Fibroblast of skin of back (primary cell): ENCODE measurements around the gene UBAP2.

Experiments
- DNase-seq: peaks from one replicate; pipeline ENCODE4 v3.0.0-alpha.2; 2013

UBAP2 gene

DNA sequence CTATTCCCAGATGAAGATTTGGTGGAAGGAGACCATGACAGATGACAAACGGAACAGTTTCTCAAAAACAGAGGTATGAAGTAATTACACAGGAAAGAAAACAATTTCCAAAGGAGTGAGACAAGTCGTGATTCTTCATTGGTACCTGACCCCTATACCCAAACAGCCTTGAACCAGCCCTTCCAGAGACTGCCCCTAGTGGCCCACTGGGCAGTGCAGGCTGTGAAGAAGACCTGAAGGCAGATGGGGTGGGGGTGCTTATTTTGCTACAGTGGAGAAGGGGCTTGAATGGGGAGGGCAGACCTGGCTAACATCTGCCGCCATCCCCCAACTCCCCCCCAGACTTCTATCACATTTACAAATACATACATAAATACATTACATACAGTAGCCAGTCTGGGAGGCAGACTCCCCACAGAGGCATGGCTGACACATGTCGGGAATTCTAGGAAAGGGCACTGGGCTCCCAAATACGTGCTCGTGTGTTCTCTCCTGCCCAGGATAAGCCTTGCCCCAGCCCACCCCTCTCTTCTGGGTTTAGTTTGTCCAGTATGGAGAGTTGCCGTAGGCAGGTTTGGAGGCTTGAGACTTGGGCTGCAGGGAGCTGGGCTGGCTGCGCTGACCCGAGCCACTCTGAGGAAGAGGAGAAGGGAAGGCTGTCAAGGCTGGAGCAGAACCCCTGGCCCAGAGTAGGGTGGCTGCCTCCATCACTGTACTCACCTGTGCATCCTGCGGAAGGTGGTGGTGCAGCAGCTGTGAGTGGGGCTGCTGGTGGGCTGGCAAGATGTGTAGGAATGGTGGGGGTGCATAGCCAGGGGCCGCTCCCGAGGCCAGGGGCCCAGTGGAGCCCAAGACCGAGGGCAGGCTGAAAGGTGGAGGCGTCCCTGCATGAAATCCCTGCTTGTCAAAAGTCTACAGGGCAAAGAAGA lies 126.5 kb downstream of the UBAP2 start:
- peak; percentile 31 for DNase-seq

- no peak for DNase-seq
Measured at GRCh38 chr9:33919276-33919897, 129.3 kb downstream of the UBAP2 start.

- no peak for DNase-seq
Measured at GRCh38 chr9:33917036-33917435, 131.7 kb downstream of the UBAP2 start.

DNA sequence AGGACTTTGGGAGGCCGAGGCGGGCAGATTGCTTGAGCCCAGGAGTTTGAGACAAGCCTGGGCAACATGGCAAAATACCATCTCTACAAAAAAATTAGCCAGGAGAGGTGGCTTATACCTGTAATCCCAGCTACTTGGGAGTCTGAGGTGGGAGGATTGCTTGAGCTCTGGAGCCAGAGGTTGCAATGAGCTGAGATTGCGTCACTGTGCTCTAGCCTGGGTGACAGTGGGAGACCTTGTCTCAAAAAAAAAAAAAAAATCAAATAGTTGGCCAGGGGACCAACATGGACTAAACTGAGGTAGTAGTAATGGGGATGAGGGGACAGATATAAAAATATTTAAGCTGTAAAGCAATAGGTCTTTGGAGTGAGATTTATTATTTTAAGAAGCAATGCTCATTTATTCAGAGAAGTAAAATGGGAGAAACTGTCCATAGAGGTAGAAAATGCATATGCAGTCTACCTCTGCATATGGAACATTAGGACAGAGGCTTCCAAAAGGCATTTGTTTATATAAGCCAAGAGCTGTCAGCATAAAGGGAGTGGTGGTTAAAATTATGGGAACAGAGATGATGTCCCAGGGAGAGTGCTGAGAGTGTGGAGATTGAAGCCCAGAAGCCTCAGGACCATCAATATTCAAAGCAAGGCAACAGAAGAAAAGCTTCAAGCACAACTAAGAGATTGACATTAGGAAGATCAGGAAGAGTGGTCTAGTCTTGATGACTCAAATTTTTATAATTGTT lies 133.6 kb downstream of the UBAP2 start:
- DNase-seq, result no peak

- DNase-seq, result no peak
Measured at GRCh38 chr9:33913541-33913940, 135.1 kb downstream of the UBAP2 start.

GRCh38 chr9:33908749-33909148 lies 139.9 kb downstream of the UBAP2 start:
- DNase-seq, result no peak

- no peak for DNase-seq
Measured at GRCh38 chr9:33908114-33908513, 140.6 kb downstream of the UBAP2 start.

DNA sequence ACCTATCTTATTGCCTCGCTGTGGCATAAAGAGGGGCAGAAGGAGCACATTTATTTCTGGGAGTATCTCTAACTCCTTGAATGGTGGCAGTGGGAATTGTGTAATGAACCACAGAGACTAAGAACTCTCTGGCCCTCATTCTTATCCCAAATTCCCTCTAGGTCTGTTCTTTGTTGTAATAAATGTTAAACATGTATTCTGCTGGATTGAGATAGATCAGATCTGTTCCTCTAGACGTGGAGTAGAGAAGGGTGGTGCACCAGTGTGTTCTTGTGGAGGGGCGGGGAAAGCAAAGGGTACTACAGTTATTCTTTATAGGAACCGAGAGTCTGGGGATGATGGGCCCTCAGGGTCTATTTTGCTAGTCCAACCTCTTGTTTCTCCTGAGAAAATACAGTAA lies 141.3 kb downstream of the UBAP2 start:
- DNase-seq, result no peak

DNA sequence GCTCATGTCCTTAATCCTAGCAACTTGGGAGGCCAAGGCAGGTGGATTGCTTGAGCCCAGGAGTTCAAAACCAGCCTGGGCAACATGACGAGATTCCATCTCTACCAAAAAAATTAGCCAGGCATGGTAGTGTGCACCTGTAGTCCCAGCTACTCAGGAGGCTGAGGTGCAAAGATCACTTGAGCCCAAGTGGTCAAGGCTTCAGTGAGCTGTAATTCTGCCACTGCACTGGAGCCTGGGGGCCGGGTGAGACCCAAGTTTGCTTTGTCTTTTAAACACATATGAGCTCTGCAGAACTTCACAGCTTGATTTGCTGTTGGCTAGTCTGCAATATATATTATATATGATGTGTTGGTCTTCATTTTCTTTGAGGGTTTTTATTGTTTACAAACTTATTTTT lies 141.9 kb downstream of the UBAP2 start:
- no peak for DNase-seq

DNA sequence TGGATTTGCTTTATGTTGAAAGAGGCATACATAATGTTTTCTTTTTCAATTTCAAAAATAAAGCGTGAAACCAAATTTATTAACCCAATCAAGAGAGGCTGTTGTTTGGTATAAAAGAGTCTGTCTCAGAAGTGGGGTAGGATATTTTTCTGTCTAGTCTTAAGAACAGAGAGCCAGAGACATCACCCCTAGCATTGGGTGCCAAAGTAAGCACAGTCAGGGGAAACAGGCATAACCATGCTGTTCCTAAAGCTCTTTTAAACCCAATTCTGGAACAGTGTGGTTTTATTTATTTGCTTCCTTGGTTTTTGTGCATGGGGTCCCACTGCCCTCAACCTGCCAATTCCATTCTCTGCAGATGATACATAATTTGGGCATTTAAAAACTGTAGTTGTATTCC lies 143.6 kb downstream of the UBAP2 start:
- DNase-seq, result no peak

- DNase-seq, result peak; percentile 25
Measured at GRCh38 chr9:33903157-33903780, 145.4 kb downstream of the UBAP2 start.

DNA sequence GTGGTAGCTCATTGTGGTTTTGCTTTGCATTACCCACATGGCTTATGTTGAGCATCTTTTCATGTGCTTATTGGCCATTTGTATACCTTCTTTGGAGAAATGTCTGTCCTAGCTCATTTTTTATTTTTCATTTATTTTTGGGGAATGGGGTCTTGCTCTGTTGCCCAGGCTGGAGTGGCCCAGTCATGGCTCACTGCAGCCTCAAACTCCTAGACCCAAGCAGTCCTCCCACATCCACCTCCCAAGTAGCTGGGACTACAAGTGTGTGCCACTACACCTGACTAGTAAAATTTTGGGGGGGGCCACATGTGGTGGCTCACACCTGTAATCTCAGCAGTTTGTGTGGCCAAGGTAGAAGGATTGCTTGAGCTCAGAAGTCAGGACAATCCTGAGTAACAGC lies 154.4 kb downstream of the UBAP2 start:
- DNase-seq, result no peak

- no peak for DNase-seq
Measured at GRCh38 chr9:33893861-33894260, 154.8 kb downstream of the UBAP2 start.

- DNase-seq, result no peak
Measured at GRCh38 chr9:33885948-33886347, 162.7 kb downstream of the UBAP2 start.

DNA sequence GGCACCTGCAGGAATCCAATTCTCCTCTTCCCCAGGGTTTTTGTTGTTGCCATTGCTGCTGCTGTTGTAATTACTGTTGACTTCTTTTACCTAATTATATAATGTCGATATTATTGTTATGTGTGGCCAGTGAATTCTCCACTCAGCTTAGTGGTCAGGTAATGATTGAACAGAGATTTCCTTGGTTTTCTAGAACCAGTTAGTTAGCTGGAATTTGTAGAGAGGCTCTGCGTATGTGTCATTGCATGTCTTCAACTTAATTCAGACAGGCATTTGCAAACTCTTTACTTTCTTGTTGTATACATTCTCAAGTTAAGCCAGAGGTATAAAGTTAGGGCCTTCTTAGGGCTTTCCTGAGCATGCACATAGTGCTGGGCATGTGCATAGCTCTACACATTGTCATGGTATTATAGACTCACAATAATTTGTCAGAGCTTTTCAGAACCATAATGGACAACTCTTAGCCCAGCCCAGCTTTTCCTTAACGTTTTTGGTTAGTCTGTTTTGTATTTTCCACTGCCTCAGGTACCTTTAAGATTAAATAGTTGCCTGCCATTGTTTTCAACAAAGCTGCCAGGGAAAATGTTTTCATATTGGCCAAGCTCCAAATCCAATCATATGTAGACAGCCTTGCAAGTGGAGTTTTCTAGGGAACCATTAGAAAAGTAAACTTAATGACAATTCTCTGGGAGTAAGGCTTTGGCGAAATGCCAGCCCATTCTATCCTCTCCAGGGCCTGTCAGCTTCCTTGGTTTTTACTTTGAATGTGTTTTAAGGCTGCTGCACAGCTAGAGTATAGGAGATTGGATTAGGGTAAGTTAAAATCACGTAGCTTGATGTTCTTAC lies 163.6 kb downstream of the UBAP2 start:
- DNase-seq, result peak; percentile 51

DNA sequence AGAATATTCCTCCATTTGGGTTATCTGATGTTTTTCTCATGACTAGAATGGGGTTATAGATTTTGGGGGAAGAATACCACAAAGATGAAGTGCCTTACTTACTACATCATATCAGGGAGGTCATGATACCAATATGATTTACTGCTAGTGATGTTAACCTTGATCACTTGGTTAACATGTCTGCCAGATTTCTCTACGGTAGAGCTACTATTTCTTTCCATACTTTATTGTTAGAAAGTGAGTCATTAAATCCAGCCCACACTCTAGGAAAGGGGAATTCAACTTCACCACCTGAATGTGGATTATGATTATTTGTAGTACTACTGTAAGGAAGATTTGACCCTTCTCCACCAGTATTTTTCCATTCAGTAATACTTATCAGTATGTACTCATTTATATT lies 167.1 kb downstream of the UBAP2 start:
- no peak for DNase-seq

- no peak for DNase-seq
Measured at GRCh38 chr9:33880211-33881089, 168.2 kb downstream of the UBAP2 start.

DNA sequence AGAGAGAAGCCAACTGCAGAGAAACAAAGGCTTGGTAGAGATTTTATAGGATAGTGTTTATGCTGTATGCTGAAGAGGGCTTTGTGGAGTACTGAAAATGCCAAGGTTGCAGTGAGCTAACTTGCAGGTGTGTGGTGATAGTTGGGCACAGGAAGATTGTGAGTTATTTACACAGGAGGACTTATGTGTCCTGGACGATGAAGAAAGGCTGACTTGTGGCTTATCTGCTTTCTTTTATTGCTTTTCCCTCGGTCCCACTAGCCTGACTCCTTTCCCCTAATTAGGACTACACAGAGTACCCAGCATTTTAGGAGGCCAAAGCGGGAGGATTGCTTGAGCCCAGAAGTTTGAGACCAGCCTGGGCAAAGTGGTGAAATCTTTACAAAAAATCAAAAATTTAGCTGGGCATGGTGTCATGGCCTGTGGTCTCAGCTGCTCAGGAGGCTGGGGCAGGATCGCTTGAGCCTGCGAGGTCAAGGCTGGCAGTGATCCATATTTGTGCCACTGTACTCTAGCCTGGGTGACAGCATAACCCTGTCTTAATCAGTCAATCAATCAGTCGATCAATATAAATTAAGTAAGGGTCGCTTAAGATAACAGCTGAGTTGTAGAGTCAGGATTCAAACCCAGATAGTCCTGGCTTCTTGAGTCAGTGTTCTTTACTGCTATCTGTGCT lies 169.9 kb downstream of the UBAP2 start:
- DNase-seq, result no peak

DNA sequence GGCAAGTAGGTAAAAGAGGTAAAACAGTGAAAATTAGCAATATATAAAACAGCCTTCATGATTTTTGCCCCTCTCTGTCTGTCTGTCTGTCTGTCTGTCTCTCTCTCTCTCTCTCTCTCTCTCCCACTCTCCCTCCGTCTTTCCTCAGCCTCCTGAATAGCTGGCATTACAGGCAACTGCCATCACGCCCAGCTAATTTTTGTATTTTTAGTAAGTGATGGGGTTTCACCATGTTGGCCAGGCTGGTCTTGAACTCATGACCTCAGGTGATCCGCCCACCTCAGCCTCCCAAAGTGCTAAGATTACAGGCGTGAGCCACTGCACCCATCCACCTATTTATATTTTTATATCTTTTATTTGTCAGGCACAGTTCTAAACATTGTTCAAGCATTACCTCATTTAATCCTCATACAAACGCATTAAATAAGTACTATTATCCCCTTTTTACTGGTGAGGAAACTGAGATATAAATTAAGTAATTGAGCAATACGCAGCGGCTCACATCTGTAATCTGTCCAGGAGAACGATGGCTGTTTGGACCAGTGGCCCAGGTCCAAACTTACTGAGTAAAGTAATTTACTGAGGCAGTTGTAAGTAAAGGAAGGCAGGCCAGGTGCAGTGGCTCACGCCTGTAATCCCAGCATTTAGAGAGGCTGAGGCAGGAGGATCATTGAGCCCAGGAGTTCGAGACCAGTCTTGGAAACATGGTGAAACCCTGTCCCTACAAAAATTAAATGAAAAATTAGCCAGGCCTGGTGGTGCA lies 170.8 kb downstream of the UBAP2 start:
- no peak for DNase-seq
